NK-92 (cell line): ENCODE measurements around the gene CIC.
A peak's percentile ranks its signal among the peaks of the same experiment; 100 is the strongest.

Experiments
- DNase-seq: peaks from one replicate; lab custom pipeline; 2025; ENCODE audit not compliant: unreplicated experiment; lab: John Stamatoyannopoulos, UW

The CIC gene

DNA sequence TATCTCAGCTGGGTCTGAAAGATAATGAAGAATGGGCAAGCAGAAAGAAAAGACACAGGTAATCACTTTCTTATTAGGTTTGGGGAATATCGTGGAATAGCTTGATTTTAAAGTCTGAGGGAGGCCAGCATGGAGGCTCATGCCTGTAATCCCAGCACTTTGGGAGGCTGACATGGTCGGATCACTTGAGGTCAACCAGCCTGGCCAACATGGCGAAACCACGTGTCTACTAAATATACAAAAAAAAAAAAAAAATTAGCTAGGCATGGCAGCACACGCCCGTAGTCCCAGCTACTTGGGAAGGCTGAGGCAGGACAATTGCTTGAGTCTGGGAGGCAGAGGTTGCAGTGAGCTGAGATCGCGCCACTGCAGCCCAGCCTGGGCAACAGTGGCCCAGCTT, 34.8 kb downstream of the CIC start:
- no peak for DNase-seq

DNA sequence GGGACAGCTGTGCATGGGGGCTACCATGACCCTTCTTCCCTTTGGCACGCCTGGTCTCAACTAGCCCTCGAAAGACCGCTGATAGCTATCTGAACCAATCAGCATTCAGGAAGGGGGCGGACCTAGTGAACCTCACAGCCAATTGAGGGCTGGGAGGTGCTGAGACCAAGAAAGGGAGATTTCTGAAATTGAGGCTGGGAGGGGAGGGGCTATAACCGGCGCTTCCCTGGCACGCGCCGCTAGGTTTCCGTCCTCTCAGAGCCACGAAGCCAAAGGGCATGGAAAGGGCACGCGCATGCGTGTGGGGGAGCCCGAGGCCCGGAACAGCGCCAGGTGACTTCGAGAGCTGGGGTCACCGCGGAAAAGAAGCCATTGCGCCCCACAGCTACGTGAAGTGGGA, 37.6 kb downstream of the CIC start:
- DNase-seq, result no peak

DNA sequence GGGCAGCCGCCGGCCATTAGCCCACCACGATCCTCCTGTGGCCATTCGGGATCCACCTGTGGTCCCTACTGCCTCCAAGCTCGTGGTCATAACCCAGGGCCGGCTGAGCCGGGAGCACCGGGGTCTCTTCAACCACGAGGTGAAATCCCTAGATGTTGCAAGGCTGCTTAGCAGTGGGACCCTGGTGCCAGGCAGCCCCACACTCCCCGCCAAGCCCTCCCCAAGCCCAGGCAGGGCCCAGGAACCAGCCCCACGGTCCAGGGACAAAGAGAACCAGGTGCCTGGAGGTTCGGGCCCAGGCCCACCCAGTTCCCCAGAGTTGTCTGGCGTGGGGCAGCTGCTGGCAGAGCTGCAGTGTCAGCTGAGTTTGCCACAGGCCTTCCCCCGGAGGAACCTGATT, 40.6 kb downstream of the CIC start:
- DNase-seq, result no peak

DNA sequence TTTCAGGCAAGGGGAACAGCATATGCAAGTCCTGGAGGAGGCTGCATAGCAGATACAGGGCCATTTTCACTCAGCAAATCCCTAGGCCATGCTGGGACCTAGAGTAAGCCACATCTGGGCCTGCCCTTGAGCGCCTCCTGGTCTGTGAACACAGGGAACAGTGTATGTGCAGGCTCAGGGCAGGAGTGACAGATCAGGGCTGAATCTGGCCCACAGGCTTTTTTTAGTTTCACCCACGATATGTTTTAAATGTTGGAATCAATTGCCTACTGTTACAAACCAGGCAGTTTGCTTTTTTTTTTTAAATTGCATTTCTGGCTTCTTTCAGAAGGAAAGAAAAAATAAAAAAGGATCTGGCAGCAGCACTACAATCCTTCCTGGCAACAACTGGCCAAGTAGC, 42.6 kb downstream of the CIC start:
- no peak for DNase-seq

DNA sequence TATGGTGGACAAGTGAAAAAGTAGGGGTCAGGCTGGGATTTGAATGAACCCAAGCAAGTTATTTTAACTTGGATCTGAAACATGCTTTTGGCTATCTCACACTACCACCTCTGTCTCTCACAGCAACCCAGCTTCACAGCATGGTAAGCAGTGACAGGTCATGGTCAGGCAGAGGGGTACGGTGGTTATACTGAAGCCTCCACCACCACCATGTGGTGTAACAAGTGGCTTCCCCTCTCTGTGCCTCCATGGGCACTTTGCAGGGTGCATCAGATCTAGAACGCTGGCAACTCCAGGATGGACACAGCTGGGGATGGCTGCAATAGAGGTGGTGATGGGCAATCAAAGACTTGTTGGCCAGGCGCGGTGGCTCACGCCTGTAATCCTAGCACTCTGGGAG, 43.3 kb downstream of the CIC start:
- no peak for DNase-seq

DNA sequence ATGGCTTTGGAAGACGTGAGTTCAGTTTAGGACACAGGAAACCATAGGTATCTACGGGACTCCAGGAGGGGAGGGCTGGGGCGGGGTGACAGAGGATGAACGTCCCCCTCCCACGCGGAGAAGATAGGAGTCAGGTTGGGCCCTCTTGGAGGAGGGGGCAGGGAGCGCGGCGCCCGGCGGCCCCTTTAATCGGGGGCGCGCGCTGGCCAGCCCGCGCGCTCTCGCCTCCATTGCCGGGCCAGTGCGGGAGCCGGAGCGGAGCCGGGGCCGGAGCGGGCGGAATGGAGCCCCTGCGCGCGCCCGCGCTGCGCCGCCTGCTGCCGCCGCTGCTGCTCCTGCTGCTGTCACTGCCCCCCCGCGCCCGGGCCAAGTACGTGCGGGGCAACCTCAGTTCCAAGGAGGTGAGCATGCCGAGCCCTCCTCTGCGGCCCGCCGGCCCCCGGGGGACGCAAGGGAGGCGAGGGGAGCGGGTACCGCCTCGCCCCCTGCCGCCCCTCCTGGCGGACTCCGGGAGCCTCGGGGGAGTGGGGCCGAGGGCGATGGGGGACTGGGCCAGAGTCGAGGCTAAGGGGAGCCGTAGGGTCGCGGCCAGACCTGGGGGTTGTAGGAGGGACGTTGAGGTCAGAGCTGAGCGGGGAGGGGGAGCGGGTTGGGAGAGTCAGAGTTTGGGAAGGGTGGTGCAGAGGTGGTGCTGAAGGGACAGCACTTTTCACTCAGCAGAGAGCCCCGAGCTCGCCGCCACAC, 44.2 kb downstream of the CIC start, which contains the start of gene TMEM145:
TMEM145 (plus strand) TSS at position 214 of the 744 bp plus-strand sequence; CDS start at position 282, 68 bp downstream.
- DNase-seq, result no peak

DNA sequence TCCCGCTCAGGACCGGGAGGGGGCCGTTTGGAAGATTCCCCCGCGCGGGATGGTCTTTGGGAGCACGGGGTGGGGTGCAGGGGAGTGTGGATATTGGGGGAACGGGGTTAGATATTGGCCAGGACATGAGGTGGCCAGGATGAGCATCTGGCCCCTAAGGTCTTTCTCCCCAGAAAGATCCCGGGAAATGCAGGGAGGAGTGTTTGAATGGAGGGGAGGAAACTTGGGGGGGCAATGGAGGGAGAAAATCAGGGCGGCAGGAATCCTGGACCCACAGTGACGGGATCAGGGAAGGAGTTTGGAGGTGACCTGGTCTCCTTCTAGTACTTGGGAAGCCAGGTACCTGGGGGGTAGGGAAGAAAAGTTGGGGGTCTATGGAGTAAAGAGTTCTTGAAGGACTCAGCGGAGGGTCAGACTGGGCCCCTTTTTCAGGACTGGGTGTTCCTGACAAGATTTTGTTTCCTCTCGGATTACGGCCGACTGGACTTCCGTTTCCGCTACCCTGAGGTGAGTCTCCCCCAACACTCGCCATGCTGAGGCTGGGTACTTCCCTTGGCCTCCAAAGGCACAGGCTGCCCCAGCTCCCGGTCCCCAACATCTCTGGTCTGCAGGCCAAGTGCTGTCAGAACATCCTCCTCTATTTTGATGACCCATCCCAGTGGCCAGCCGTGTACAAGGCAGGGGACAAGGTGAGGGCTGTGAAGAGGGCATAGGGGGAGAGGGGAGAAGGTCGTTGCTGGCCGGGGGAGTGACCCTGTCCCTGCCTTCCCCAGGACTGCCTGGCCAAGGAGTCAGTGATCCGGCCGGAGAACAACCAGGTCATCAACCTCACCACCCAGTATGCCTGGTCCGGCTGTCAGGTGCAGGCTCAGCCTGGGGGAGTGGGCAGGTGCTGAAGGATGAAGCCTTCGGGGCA, 45.0 kb downstream of the CIC start:
- no peak for DNase-seq

DNA sequence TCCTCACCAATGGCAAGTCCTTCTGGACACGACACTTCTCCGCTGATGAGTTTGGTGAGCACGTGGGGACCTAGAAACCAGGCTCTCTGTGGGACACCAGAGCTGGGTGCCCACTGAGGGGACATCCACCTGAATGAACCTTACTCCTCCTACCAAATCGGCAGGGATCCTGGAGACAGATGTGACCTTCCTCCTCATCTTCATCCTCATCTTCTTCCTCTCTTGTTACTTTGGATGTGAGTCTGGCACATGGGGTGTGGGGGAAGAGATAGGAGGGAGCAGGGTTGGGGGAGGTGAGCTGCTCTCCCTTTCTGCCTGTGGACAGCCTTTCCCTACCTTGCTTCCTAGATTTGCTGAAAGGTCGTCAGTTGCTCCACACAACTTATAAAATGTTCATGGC, 46.0 kb downstream of the CIC start:
- DNase-seq, result no peak

DNA sequence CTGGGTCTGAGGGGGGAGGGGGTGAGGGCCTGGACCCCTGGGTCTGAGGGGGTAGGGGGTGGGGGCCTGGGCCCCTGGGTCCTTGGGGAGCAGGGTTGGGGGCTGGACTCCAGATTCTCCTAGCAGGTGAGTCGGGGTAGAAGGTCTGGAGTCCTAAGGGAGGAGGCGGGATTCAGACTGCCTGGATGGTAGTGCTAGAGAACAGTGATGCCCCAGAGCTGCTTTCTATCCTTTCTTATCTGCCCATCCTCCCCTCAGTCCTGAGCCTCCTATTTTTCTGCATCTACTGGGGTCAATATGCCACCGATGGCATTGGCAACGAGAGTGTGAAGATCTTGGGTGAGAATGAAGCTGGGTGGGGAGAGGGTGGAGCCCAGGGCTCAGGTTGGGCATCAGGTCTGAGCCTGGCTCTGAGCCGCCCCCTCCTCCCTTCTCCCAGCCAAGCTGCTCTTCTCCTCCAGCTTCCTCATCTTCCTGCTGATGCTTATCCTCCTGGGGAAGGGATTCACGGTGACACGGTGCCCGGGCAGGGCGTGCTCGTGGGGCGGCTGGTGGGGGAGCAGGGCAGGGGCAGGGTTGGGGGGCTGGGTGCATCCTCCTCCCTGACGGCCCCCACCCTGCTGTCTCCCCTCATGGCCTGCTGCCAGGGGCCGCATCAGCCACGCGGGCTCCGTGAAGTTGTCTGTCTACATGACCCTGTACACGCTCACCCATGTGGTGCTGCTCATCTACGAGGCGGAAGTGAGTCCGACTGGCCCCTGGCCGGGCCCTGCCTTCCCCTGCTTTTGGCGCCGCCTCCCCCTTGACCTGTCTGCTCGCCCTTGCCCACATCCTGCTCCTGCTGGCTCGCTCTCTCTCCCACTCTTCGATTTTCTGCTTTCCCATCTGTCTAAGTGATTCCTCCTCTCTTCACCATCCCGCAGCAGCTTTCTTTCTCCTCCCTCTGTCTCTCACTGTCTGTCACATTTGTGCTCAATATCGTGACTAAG, 47.5 kb downstream of the CIC start:
- DNase-seq, result no peak

DNA sequence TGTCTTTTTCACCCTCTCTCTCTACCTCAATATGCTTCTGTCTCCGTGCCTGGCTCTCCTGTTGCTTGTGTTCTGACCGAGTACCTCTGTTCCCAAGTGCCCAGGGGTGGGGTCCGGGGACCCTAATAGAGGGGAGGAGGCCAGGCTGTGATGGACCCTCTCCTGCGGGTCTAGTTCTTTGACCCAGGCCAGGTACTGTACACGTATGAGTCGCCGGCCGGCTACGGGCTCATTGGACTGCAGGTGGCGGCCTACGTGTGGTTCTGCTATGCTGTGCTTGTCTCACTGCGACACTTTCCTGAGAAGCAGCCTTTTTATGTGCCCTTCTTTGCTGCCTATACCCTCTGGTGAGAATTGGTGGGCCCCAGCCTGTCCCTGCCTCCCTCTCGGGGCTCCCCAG, 48.5 kb downstream of the CIC start:
- DNase-seq, result no peak

DNA sequence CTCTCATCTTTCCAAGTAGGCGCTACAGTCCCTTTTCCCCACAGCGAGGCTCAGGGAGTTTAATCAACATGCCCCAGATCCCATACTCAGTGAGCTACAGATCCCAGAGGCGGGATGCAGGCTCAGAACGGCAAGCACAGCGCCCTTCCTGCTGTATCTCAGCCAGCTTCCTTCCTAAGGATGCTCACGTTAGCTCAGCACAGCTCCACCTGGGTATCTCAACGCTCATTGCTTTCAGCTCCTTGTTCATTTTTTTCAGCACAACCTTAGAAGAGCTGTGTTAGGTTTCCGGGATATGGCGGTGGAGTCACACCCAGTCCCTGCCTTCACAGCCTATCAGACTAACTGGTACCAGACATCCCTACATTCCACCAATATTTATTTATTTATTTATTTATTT, 53.3 kb downstream of the CIC start:
- DNase-seq, result no peak

DNA sequence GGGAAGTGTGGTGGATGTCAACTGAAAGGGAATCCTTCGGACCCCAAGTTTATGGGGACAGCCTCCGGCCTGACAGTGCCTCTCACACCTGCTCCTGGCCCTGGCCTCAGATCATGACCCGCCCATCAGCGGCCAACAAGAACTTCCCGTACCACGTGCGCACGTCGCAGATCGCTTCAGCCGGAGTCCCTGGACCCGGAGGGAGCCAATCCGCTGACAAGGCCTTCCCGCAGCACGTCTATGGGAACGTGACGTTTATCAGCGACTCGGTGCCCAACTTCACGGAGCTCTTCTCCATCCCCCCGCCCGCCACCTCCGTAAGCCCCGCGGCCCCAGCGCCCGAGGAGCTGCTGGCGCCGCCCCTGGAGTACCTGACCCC, 54.4 kb downstream of the CIC start:
- DNase-seq, result no peak

DNA sequence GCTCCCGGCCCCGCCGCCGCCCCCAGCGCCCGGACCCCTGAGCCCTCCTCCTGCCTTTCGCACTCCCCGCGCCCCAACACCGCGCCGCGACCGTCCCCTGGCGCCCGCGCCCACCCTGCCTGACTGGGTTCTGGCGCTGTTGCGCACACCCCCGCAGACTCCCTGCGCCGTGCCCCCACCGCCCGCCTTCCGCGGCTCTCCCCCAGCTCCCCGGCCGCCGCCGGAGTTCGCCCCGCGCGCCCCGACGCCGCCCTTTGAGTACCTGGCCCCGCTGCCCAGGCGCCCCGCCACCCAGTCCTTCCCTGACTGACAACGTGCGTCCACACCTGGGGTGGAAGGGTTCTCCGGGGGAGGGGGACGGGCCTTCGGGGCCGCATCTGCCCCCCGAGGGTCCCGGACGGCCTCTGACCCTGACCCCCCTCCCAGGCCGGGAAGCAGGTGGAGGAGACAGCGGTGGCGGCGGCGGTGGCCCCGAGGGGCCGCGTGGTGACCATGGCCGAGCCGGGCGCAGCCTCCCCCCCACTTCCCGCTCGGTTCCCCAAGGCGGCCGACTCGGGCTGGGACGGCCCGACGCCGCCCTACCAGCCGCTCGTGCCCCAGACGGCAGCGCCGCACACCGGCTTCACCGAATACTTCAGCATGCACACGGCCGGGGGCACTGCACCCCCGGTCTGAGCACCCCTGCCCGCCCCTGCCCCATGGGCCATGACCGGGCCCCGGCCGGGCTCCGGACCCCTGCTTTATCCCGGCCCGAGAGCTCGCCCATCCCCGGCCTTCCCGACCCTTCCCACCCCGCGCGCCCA, 55.0 kb downstream of the CIC start:
- no peak for DNase-seq

DNA sequence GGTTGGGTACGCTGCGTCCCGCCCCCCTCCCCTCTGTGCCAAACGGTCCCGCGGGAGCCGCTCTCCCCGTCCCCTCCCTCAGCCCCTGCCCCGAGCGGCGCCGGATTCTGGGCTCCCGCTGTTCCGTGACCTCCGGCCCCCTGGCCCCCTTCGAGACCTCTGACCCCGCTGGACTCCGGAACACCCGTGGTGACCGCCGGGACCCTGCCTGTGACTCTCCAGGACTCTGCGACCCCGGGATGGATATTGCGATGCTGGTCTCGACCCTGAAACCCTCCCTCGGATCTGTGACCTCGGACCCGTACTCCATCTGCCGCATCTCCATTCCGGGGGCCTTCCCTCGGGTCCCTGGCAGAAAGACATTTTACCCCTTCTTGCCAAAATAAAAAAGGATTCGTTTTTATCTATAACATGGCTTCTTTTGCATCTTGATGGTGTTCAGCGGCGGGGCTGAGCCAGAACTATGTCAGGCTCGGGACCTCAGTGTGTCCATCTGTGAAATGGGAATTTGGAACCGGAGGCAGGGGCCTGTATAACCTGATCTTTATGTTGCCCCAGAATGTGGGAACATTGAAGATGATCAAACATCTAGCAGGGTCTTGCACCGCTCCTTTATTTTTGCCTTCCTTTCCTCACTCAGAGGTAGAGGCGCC, 55.7 kb downstream of the CIC start:
- no peak for DNase-seq

DNA sequence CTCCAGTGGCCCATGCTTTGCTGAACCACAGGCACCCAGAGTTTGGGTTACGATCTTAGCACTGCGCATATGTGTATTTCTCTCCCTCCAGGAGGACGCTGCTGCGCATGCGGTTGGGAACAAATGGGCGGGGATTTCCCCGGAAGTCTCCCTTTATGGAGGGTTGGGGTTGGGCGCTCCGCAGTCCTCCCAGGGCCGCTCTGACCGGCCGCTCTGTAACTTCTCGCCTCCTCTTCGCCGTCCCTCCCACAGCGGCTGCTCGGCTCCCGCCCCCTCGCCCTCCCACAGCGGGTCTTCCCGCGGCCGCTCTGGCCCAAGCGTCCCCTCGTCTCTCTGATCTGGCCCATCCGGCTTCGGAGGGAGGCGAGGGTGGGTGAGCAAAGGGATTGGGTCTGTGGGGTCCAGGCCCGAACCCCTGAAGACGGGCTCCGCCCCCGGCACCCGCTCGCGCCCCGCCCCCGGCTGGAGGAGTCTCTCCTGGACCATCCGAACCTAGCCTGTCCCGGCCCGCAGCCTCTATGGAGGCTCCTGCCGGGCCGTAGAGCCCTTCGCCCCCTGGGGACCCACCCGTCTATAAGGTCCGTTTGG, 56.4 kb downstream of the CIC start, which contains the start of gene MEGF8:
MEGF8 (plus strand) TSS at position 328 of the 588 bp plus-strand sequence. CDS start 609 bp downstream, outside the sequence.
- DNase-seq, result peak; percentile 90

DNA sequence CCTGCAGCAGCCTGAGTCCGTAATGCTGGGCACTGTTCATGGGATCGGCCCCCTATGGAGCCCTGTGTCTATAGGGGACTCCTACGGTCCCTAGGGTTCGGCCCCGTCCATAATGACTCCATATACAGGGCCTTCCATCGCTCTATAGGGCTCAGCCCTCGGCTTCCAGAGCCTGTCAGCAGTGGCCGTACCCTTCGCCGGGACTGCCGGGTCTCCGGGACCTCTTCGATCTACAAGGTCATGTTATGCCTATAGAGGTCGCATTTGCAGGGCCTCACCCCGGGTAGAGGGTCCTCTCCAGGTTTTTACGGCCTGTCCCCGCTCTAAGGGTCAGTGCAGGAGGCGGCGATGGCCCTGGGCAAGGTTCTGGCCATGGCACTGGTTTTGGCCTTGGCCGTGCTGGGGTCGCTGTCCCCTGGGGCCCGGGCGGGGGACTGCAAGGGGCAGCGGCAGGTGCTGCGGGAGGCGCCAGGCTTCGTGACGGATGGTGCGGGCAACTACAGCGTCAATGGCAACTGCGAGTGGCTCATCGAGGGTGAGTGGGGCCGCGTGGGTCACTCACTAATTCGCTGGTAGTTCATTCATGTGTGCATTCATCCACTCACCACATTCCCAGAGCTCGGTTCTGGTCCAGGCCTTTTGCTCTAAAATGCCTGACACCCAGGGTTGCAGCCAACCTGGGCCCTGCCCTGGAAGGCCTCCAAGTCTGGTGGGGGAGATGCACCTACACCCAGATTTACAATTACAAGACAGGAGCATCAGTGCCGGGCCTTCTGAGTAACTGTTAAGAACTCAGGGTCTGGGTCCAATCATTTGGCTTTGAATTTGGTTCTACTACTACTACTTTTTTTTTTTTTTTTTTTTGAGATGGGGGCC, 57.1 kb downstream of the CIC start:
- no peak for DNase-seq

DNA sequence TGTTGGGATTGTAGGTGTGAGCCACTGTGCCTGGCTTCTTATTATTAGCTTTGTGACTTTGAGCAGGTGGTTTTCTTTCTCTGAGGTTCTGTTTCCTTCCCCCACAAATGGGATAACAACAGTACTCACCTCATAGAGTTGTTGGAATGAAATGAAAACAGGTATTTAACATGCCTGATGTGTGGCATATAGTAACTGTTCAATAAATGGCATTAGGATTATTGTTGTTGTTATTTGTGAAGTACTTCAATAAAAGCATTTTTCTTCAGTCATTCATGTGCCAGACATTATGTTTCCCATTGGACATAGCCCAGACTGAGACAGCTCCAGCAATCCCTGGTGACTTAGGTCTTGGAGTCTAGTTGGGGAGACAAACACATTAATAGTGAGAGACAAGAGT, 57.9 kb downstream of the CIC start:
- DNase-seq, result no peak

DNA sequence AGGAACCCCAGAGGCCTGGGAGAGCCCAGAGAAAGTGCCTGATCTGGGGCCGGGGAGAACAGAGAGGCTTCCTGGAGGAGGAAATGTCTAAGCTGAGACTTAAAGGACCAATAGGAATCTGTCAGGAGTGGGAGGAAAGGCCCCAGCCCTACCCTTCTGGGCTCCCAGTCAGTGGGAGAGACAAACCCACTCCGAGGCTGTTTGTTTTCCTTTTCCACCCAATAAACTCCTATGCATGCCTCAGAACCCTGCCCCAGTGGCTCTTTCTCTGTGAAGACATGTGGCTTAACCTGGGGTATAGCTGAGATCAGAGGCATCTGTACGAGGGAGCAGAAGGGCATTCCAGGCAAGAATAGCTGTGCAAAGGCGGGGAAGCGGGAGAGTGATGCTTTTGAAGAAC, 58.3 kb downstream of the CIC start:
- DNase-seq, result no peak
